ENCODE measurements around the gene NUP58. TPM values are rescaled to one million over a fixed set of nuclear protein-coding genes. Genes with fewer than 3 reads are reported as not detected.

NUP58 gene
- total RNA-seq, 1 donor from 2014 or later, result 50.7 TPM

GRCh38 chr13:25380082-25380481 lies 78.7 kb downstream of the NUP58 start:
- DNase-seq (ENCODE audit: low read depth), result no peak
- no peak overlapping the region for H3K4me3 ChIP-seq (ENCODE audit: low read depth, low read length)
- TF ChIP-seq CTCF (conservative IDR thresholded peaks at IDR 0.05; ENCODE audit: low read depth, low read length), result no peak

- no peak for DNase-seq (ENCODE audit: low read depth)
Observed at GRCh38 chr13:25380741-25381324, 79.4 kb downstream of the NUP58 start.

GRCh38 chr13:25384758-25385410 lies 83.5 kb downstream of the NUP58 start:
- no peak overlapping the region for H3K4me3 ChIP-seq (ENCODE audit: low read depth, low read length)
- no peak for TF ChIP-seq CTCF (conservative IDR thresholded peaks at IDR 0.05; ENCODE audit: low read depth, low read length)
- DNase-seq (ENCODE audit: low read depth), result no peak

More at GRCh38 chr13:25380741-25381324, 79.4 kb downstream of the NUP58 start:
- H3K4me3 ChIP-seq (ENCODE audit: low read depth, low read length), result no peak overlapping the region
- TF ChIP-seq CTCF (conservative IDR thresholded peaks at IDR 0.05; ENCODE audit: low read depth, low read length), result no peak

- no peak for TF ChIP-seq CTCF (conservative IDR thresholded peaks at IDR 0.05; ENCODE audit: low read depth, low read length)
- no peak for DNase-seq (ENCODE audit: low read depth)
- H3K4me3 ChIP-seq (ENCODE audit: low read depth, low read length), result no peak overlapping the region
Observed at GRCh38 chr13:25391932-25392331, 90.5 kb downstream of the NUP58 start.

Other genes starting within 250 kb of the NUP58 start
- gene PABPC3, start 205.5 kb upstream of the NUP58 start, total RNA-seq, result 0.14 and 0.23 TPM in 2 replicates
- gene AMER2, start 129.3 kb upstream of the NUP58 start, total RNA-seq, result 0.29 TPM in 1 of 2 replicates, not detected in the other
- 21.7 and 28.4 TPM in 2 replicates for gene MTMR6, start 14.1 kb upstream of the NUP58 start, total RNA-seq
- gene ATP8A2, start 70.3 kb downstream of the NUP58 start, total RNA-seq, result 2.2 and 3.2 TPM in 2 replicates

Measured in epithelial cell of proximal tubule (primary cell).